ENCODE data around the gene SPARCL1.

SPARCL1 gene

DNA sequence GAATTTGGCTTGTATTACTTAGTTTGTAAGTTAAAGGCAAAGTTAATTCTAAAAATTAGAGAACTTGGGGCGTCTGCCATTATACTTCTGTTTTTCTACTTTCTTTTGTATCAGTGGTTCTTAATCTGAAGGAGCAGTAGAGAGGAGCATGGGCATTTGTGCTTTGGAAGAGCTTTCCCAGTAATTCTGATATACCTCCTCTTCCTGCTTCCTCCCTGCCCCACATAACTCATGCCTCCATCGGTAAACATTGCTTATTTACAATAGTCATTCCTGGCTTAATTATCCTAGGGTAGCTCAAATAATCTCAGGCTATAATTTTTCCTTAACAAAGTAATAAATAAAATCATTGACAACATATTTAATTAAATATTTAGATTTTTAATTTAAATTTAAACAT is 37.1 kb upstream of the SPARCL1 start:
- no peaks in the 10 kb centered on the region for H4K20me1 ChIP-seq (ENCODE audit: control insufficient read depth, insufficient read depth, low read depth, low read length)
- no peaks in the 10 kb centered on the region for H3K4me1 ChIP-seq (ENCODE audit: control insufficient read depth, low read length)
- H3K4me3 ChIP-seq (ENCODE audit: low read length), result no peak overlapping the region
- no peak overlapping the region for H3K27ac ChIP-seq (ENCODE audit: low read depth, low read length)
- no peaks in the 10 kb centered on the region for H3F3A ChIP-seq (ENCODE audit: control insufficient read depth, insufficient read depth)
- no peak overlapping the region for H3K4me2 ChIP-seq (ENCODE audit: low read length)
- no peaks in the 10 kb centered on the region; the same call in 1 of the 2 replicates for H3K27me3 ChIP-seq (ENCODE audit: control insufficient read depth, low read length)
- H3K9me3 ChIP-seq (ENCODE audit: control insufficient read depth, insufficient read depth, low read length), result no peaks in the 10 kb centered on the region
- H3K79me2 ChIP-seq (ENCODE audit: control insufficient read depth, low read length), result no peaks in the 10 kb centered on the region
- TF ChIP-seq EZH2phosphoT487 (IDR thresholded peaks at IDR 0.05; ENCODE audit: borderline replicate concordance, low read length), result no peak
- TF ChIP-seq, protein P1, sequence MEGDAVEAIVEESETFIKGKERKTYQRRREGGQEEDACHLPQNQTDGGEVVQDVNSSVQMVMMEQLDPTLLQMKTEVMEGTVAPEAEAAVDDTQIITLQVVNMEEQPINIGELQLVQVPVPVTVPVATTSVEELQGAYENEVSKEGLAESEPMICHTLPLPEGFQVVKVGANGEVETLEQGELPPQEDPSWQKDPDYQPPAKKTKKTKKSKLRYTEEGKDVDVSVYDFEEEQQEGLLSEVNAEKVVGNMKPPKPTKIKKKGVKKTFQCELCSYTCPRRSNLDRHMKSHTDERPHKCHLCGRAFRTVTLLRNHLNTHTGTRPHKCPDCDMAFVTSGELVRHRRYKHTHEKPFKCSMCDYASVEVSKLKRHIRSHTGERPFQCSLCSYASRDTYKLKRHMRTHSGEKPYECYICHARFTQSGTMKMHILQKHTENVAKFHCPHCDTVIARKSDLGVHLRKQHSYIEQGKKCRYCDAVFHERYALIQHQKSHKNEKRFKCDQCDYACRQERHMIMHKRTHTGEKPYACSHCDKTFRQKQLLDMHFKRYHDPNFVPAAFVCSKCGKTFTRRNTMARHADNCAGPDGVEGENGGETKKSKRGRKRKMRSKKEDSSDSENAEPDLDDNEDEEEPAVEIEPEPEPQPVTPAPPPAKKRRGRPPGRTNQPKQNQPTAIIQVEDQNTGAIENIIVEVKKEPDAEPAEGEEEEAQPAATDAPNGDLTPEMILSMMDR (IDR thresholded peaks at IDR 0.05; ENCODE audit: low read depth, low read length, poor library complexity, severe bottlenecking), result no peak
- no peaks in the 10 kb centered on the region for H3K9me2 ChIP-seq (replicated peaks; ENCODE audit: control insufficient read depth, low read length)
- no peaks in the 10 kb centered on the region for H3K36me3 ChIP-seq (ENCODE audit: control insufficient read depth, low read length)

DNA sequence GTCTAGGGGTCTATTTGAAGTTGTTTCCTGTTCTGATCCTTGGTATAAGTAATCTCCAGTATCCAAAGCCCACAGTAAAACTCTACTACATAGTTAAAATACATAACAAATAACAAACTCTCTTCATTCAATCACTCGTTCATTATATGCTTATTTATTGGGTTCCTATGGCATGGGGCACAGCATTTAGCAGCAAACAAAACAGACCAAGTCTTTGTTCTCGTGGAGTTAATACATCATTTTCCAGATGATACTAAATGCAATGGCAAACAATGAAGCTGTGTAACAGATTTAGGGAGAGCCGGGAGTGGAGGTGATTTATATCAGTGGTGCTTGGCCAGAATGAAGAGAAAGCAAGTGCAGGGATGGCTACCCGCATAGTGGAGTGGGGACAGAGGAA is 36.6 kb upstream of the SPARCL1 start:
- Histone ChIP-seq H3K4me2 (ENCODE audit: low read length) (no peak overlapping the region), H3K27me3 (ENCODE audit: control insufficient read depth, low read length) (no peaks in the 10 kb centered on the region; the same call in 1 of the 2 replicates), H3F3A (ENCODE audit: control insufficient read depth, insufficient read depth) (no peaks in the 10 kb centered on the region), H3K79me2 (ENCODE audit: control insufficient read depth, low read length) (no peaks in the 10 kb centered on the region), H3K4me1 (ENCODE audit: control insufficient read depth, low read length) (no peaks in the 10 kb centered on the region), H3K9me2 (replicated peaks; ENCODE audit: control insufficient read depth, low read length) (no peaks in the 10 kb centered on the region), H3K36me3 (ENCODE audit: control insufficient read depth, low read length) (no peaks in the 10 kb centered on the region), H3K27ac (ENCODE audit: low read depth, low read length) (no peak overlapping the region), H3K4me3 (ENCODE audit: low read length) (no peak overlapping the region), H4K20me1 (ENCODE audit: control insufficient read depth, insufficient read depth, low read depth, low read length) (no peaks in the 10 kb centered on the region), H3K9me3 (ENCODE audit: control insufficient read depth, insufficient read depth, low read length) (no peaks in the 10 kb centered on the region)
- TF ChIP-seq, protein P1 (IDR thresholded peaks at IDR 0.05; ENCODE audit: low read depth, low read length, poor library complexity, severe bottlenecking), result no peak
- no peak for TF ChIP-seq EZH2phosphoT487 (IDR thresholded peaks at IDR 0.05; ENCODE audit: borderline replicate concordance, low read length)

DNA sequence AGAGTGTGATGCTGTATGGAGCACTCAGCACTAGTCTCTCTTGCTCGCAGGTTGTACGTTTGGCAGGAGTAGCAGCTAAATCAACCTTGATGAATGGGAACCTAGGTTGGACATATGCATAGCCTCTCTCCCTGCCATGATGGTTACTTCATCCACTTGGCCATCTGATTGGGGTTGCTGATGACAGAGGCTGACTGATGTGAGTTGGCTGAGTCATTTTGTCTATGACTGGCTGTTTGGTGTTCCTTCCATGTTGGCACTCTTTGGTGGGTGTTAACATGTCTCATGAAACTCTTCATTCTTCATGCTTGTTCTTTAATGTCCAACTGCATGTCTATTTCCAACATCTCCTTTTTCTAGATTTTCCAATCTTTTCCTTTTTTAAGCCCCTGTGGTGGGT is 31.6 kb upstream of the SPARCL1 start:
- Histone ChIP-seq H3K79me2 (ENCODE audit: control insufficient read depth, low read length) (no peaks in the 10 kb centered on the region), H3K27ac (ENCODE audit: low read depth, low read length) (no peak overlapping the region), H3F3A (ENCODE audit: control insufficient read depth, insufficient read depth) (no peaks in the 10 kb centered on the region), H3K4me2 (ENCODE audit: low read length) (no peak overlapping the region), H3K9me2 (replicated peaks; ENCODE audit: control insufficient read depth, low read length) (no peaks in the 10 kb centered on the region), H3K27me3 (ENCODE audit: control insufficient read depth, low read length) (peaks cover 12% of the 10 kb centered on the region; the same call in 1 of the 2 replicates), H4K20me1 (ENCODE audit: control insufficient read depth, insufficient read depth, low read depth, low read length) (no peaks in the 10 kb centered on the region), H3K4me1 (ENCODE audit: control insufficient read depth, low read length) (peaks cover 4% of the 10 kb centered on the region; the same call in 1 of the 2 replicates), H3K4me3 (ENCODE audit: low read length) (no peak overlapping the region), H3K36me3 (ENCODE audit: control insufficient read depth, low read length) (no peaks in the 10 kb centered on the region), H3K9me3 (ENCODE audit: control insufficient read depth, insufficient read depth, low read length) (no peaks in the 10 kb centered on the region)
- TF ChIP-seq, protein P1 (IDR thresholded peaks at IDR 0.05; ENCODE audit: low read depth, low read length, poor library complexity, severe bottlenecking), result no peak
- TF ChIP-seq EZH2phosphoT487 (IDR thresholded peaks at IDR 0.05; ENCODE audit: borderline replicate concordance, low read length), result no peak

All from DOHH2 (cell line).